ENCODE data around the gene GYS2.

The GYS2 gene

DNA sequence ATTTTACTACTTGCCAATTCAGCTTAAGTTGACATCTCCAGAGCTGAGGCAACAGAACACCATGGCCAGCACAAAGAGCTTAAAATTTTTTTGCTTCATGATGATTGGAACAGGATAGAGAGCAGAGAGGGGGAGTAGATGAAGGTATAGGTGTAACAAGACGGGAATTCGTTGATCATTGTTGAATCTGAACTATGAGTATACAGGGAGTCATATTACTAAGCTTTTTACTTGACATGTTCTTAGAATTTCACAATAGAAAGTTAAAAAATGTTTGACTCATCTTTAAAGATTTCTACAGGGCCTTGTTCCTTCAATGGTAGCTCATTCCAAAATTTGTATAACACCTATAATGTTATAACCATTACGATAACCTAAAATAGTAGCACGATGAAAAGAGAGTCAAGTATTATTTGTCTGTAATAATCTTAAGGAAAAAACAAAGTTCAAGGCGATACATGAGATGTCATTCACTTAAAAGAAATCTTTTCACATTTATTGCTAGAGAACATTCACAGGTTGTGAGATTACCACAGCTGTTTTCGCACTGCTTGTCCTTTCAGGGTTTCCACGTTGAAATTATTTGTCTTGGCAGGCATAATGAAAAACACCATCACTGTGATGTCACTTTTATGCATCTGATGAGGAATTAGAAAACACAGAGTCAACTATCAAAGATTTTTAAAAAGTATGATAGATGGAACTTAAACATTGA lies 44.6 kb downstream of the GYS2 start:
- TF ChIP-seq, protein P1, sequence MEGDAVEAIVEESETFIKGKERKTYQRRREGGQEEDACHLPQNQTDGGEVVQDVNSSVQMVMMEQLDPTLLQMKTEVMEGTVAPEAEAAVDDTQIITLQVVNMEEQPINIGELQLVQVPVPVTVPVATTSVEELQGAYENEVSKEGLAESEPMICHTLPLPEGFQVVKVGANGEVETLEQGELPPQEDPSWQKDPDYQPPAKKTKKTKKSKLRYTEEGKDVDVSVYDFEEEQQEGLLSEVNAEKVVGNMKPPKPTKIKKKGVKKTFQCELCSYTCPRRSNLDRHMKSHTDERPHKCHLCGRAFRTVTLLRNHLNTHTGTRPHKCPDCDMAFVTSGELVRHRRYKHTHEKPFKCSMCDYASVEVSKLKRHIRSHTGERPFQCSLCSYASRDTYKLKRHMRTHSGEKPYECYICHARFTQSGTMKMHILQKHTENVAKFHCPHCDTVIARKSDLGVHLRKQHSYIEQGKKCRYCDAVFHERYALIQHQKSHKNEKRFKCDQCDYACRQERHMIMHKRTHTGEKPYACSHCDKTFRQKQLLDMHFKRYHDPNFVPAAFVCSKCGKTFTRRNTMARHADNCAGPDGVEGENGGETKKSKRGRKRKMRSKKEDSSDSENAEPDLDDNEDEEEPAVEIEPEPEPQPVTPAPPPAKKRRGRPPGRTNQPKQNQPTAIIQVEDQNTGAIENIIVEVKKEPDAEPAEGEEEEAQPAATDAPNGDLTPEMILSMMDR (IDR thresholded peaks at IDR 0.05; ENCODE audit: control insufficient read depth, extremely low read depth, insufficient read depth), result no peak
- DNase-seq (ENCODE audit: low read depth), result no peak
- H3K4me3 ChIP-seq (ENCODE audit: low read depth, low read length), result no peak overlapping the region

DNA sequence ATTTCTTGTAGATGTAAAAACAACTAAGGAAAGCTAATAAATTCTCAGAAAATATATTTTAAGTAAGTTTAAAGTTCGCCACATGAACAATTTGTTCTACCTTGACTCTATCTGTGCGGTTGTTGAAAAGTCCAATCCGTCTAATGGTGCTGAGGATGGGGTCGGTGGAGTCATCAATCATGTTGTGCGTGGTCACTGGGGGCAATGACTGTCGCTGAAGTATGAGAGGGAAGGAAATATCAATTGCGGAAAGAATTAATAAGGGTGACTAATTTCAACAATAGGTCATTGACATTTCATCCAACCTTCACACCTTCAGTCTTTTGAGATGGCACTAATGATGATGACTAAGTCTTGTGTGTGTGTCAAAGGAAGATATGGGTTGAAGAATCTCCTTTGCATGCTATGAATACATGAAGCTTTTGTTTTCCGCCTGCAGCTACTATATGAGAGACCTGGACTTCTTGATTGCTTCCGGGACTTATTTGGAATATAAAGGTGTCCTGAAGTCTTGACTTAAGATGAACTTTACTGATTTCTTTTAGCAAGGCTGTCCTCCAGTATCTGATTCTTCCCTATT lies 46.5 kb downstream of the GYS2 start:
- H3K4me3 ChIP-seq (ENCODE audit: low read depth, low read length), result no peak overlapping the region
- TF ChIP-seq, protein P1 (IDR thresholded peaks at IDR 0.05; ENCODE audit: control insufficient read depth, extremely low read depth, insufficient read depth), result no peak
- DNase-seq (ENCODE audit: low read depth), result no peak

DNA sequence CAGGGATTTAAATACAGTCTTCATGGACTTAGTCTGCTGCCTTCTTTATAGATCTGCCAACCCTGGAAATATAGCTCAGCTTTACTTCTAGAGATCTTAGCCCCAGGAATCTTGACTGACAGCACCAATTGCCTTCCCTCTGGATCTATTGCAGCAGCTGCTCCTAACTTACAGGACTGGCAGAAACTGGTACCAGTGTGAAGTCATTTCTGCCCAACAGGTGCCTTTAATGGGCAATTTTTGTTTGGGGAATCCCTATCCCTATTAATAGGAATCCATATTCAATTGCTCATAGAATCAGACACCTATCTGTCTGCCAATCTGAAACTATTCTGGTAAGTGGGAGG lies 51.3 kb downstream of the GYS2 start:
- TF ChIP-seq, protein P1 (IDR thresholded peaks at IDR 0.05; ENCODE audit: control insufficient read depth, extremely low read depth, insufficient read depth), result no peak
- no peak for DNase-seq (ENCODE audit: low read depth)
- H3K4me3 ChIP-seq (ENCODE audit: low read depth, low read length), result no peak overlapping the region

DNA sequence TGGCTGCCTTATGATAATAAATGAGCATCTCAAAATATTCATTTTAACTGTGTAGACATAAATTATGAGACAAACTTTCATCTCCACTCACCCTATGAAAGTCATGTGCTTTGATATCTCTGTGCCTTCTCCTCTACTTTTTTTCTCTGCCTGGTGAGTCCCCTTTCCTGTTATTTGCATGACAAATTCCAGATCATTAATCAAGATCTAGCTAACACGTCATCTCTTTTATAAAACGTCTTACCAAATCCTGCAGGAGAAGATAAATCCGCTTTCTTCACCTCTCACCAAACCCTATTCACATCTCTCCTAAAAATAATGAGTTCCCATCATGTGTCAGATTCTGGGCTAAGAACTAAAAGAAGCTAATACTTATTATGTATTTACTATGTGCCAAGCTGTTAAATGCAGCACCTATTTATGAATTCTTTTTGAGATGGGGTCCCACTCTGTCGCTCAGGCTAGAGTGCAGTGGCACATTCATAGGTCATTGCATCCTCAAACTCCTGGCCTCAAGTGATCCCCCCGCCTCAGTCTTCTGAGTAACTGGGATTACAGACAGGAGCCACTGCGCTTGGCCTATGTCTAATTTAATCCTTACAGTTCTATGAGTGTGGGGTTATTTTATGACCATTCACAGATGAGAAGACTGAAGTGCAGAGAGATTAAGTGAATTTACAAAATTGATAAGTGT lies 51.9 kb downstream of the GYS2 start:
- no peak overlapping the region for H3K4me3 ChIP-seq (ENCODE audit: low read depth, low read length)
- DNase-seq (ENCODE audit: low read depth), result no peak
- TF ChIP-seq, protein P1 (IDR thresholded peaks at IDR 0.05; ENCODE audit: control insufficient read depth, extremely low read depth, insufficient read depth), result no peak

DNA sequence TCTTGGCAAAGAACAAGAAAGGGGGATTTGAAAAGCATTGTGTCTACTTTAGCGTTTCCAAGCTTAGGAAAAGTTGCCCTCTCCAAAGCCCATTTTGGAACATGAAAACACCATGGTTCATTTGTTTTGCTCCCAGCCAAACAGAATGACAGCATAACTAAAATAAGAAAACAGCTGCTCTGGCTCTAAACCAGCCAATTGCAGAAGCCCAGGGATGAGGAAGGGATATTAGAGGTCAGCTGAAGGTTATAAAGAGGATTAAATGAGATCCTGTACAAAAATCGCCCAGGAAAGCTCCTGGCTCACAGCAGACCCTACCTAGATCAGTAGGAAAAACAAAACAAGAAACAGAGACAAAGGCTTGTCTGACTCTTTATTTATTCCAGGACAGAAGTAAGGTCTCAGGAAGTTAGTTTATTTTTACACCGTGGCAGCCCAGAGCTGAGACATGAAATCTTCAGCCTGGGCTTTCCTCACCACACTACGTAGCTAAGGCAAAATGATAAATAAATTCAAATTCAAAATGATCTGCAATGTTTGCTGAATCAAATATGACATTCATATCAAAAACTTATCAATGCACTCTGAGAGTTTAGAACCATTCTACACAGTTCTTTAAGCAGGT lies 52.7 kb downstream of the GYS2 start:
- DNase-seq (ENCODE audit: low read depth), result no peak
- TF ChIP-seq, protein P1 (IDR thresholded peaks at IDR 0.05; ENCODE audit: control insufficient read depth, extremely low read depth, insufficient read depth), result no peak
- H3K4me3 ChIP-seq (ENCODE audit: low read depth, low read length), result no peak overlapping the region

DNA sequence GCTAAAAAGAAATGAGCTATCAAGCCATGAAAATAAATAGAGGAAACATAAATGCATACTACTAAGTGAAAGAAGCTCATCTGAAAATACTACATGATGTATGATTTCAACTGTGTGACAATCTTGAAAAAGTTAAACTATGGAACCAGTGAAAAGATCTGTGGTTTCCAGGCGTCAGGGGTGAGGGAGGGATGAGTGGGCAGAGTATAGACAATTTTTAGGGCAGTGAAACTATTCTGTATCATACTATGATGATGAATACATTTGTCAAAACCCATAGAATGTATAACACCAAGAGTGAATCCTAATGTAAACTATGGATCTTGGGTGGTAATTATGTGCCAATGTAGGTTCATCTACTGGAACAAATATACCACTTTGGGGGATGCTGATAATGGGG lies 57.2 kb downstream of the GYS2 start:
- H3K4me3 ChIP-seq (ENCODE audit: low read depth, low read length), result no peak overlapping the region
- TF ChIP-seq, protein P1 (IDR thresholded peaks at IDR 0.05; ENCODE audit: control insufficient read depth, extremely low read depth, insufficient read depth), result no peak
- DNase-seq (ENCODE audit: low read depth), result no peak

Data from LNCaP clone FGC (cell line).